ENCODE measurements around the gene CEP170. TPM values are rescaled to one million over a fixed set of nuclear protein-coding genes. Genes with fewer than 3 reads are reported as not detected.
"Not testable (repeated sequence)": the region's sequence is repeated elsewhere in the genome, so short reads cannot be mapped to it uniquely, and the experiment has no call there.

Gene CEP170
- total and polyA plus RNA-seq, 3 donors from 2014 or later: 64.0 to 165 (median 132) TPM

GRCh38 chr1:243186201-243186995 lies 68.7 kb downstream of the CEP170 start:
- H3K36me3 ChIP-seq (ENCODE audit: low read depth, missing control alignments); H3K9me3 ChIP-seq; H3K27ac ChIP-seq; H3K4me1 ChIP-seq; DNase-seq; H3K27me3 ChIP-seq; H3K4me3 ChIP-seq; intact Hi-C loops (cut with DNase I; ENCODE audit: low total_unique reads): not testable (repeated sequence)
- WGBS, 2 donors: 80 to 85% methylated on average over 8 of the region's 8 CpGs

GRCh38 chr1:243184787-243185186 lies 70.3 kb downstream of the CEP170 start:
- H3K27ac ChIP-seq; intact Hi-C loops (cut with DNase I; ENCODE audit: low total_unique reads); H3K36me3 ChIP-seq (ENCODE audit: low read depth, missing control alignments); H3K27me3 ChIP-seq; H3K4me3 ChIP-seq; DNase-seq; H3K4me1 ChIP-seq; H3K9me3 ChIP-seq: not testable (repeated sequence)
- 96% methylated on average over 7 of the region's 7 CpGs for WGBS, 2 donors

- DNase-seq; H3K27me3 ChIP-seq; H3K9me3 ChIP-seq; H3K27ac ChIP-seq; H3K4me1 ChIP-seq; H3K4me3 ChIP-seq; intact Hi-C loops (cut with DNase I; ENCODE audit: low total_unique reads); H3K36me3 ChIP-seq (ENCODE audit: low read depth, missing control alignments): not testable (repeated sequence)
Observed at GRCh38 chr1:243183661-243184060, 71.4 kb downstream of the CEP170 start.

GRCh38 chr1:243183176-243183575 lies 71.9 kb downstream of the CEP170 start:
- WGBS, 2 donors: 87 to 88% methylated on average over 3 of the region's 3 CpGs
- H3K9me3 ChIP-seq; DNase-seq; H3K36me3 ChIP-seq (ENCODE audit: low read depth, missing control alignments); intact Hi-C loops (cut with DNase I; ENCODE audit: low total_unique reads); H3K27me3 ChIP-seq; H3K4me3 ChIP-seq; H3K27ac ChIP-seq; H3K4me1 ChIP-seq: not testable (repeated sequence)

GRCh38 chr1:243179720-243180119 lies 75.4 kb downstream of the CEP170 start:
- 81 to 84% methylated on average over 7 of the region's 7 CpGs for WGBS, 2 donors
- intact Hi-C loops (cut with DNase I; ENCODE audit: low total_unique reads): no loop called here
- no peaks in the 10 kb centered on the region for H3K27me3 ChIP-seq
- H3K9me3 ChIP-seq: no peaks in the 10 kb centered on the region
- no peak overlapping the region for H3K27ac ChIP-seq
- no peaks in the 10 kb centered on the region for H3K36me3 ChIP-seq (ENCODE audit: low read depth, missing control alignments)
- DNase-seq: no peak
- no peak for TF ChIP-seq CTCF (IDR thresholded peaks at IDR 0.05)
- no peak for TF ChIP-seq POLR2A (IDR thresholded peaks at IDR 0.05)
- H3K4me3 ChIP-seq: no peak overlapping the region
- no peaks in the 10 kb centered on the region for H3K4me1 ChIP-seq

GRCh38 chr1:243177792-243178191 lies 77.3 kb downstream of the CEP170 start:
- H3K27ac ChIP-seq; H3K4me3 ChIP-seq; H3K4me1 ChIP-seq; H3K36me3 ChIP-seq (ENCODE audit: low read depth, missing control alignments); DNase-seq; H3K9me3 ChIP-seq; H3K27me3 ChIP-seq; intact Hi-C loops (cut with DNase I; ENCODE audit: low total_unique reads): not testable (repeated sequence)
- WGBS, 2 donors: 96% methylated on average over 6 of the region's 6 CpGs

GRCh38 chr1:243173758-243174369 lies 81.2 kb downstream of the CEP170 start:
- DNase-seq; H3K27ac ChIP-seq; H3K36me3 ChIP-seq (ENCODE audit: low read depth, missing control alignments); intact Hi-C loops (cut with DNase I; ENCODE audit: low total_unique reads); H3K9me3 ChIP-seq; H3K27me3 ChIP-seq; H3K4me1 ChIP-seq; H3K4me3 ChIP-seq: not testable (repeated sequence)
- 88 to 95% methylated on average over 2 of the region's 2 CpGs for WGBS, 2 donors

GRCh38 chr1:243164911-243165310 lies 90.2 kb downstream of the CEP170 start:
- H3K4me1 ChIP-seq; H3K27ac ChIP-seq; H3K27me3 ChIP-seq; H3K4me3 ChIP-seq; intact Hi-C loops (cut with DNase I; ENCODE audit: low total_unique reads); H3K9me3 ChIP-seq; DNase-seq; H3K36me3 ChIP-seq (ENCODE audit: low read depth, missing control alignments): not testable (repeated sequence)
- 85 to 86% methylated on average over 3 of the region's 4 CpGs for WGBS, 2 donors

GRCh38 chr1:243150906-243151305 lies 104.2 kb downstream of the CEP170 start:
- WGBS, 2 donors: 93 to 98% methylated on average over 7 of the region's 7 CpGs
- H3K36me3 ChIP-seq (ENCODE audit: low read depth, missing control alignments); intact Hi-C loops (cut with DNase I; ENCODE audit: low total_unique reads): not testable (repeated sequence)

GRCh38 chr1:243149120-243149519 lies 106.0 kb downstream of the CEP170 start:
- H3K27ac ChIP-seq; H3K36me3 ChIP-seq (ENCODE audit: low read depth, missing control alignments); H3K4me1 ChIP-seq; H3K4me3 ChIP-seq; DNase-seq; intact Hi-C loops (cut with DNase I; ENCODE audit: low total_unique reads); H3K9me3 ChIP-seq; H3K27me3 ChIP-seq: not testable (repeated sequence)
- 75 to 91% methylated on average over 4 of the region's 4 CpGs for WGBS, 2 donors

More at GRCh38 chr1:243150906-243151305, 104.2 kb downstream of the CEP170 start:
- H3K4me1 ChIP-seq, H3K27me3 ChIP-seq, H3K4me3 ChIP-seq, DNase-seq, H3K27ac ChIP-seq, H3K9me3 ChIP-seq: not testable (repeated sequence)

GRCh38 chr1:243147351-243147750 lies 107.7 kb downstream of the CEP170 start:
- DNase-seq; H3K4me3 ChIP-seq; H3K4me1 ChIP-seq; H3K27ac ChIP-seq; H3K27me3 ChIP-seq; H3K36me3 ChIP-seq (ENCODE audit: low read depth, missing control alignments); intact Hi-C loops (cut with DNase I; ENCODE audit: low total_unique reads); H3K9me3 ChIP-seq: not testable (repeated sequence)

All from testis (tissue), 3 donors.